Stomach (tissue), 9 donors: ENCODE results near the gene GMDS. TPM values are rescaled to one million over a fixed set of nuclear protein-coding genes. Genes with fewer than 3 reads are reported as not detected.
A peak's percentile ranks its signal among the peaks of the same experiment; 100 is the strongest.

Experiments used
- DNase-seq, 2 donors: peaks; one replicate each; pipeline versions ENCODE4 v3.0.0 to v3.0.0-alpha.2; 2013 to 2019
- H3K27ac ChIP-seq, 5 donors: fragments of 200-600 bp in 4 of 5; sonication (generic) in 4 of 5; one replicate each; pipeline ENCODE4 v1.5.1; 2013 to 2019; ENCODE audit warnings: mild to moderate bottlenecking in 1 of 5, moderate library complexity in 1 of 5
- H3K27me3 ChIP-seq, 3 donors: fragments of 200-600 bp; sonication (generic); one replicate each; pipeline ENCODE4 v1.5.1; 2017 to 2019; ENCODE audit warnings: mixed run types in 1 of 3
- H3K36me3 ChIP-seq, 4 donors: fragments of 200-600 bp; sonication (generic); 1 replicate in 3 of 4; 2 replicates in 1 of 4; pipeline ENCODE4 v1.5.1; 2016 to 2019
- H3K4me1 ChIP-seq, 4 donors: fragments of 200-600 bp; sonication (generic); one replicate each; pipeline ENCODE4 v1.5.1; 2016 to 2019
- H3K4me3 ChIP-seq, 4 donors: fragments of 200-600 bp; sonication (generic) in 3 of 4; one replicate each; pipeline ENCODE4 v1.5.1; 2016 to 2019; ENCODE audit warnings: mild to moderate bottlenecking in 1 of 4
- H3K9me3 ChIP-seq, 4 donors: fragments of 200-600 bp; sonication (generic); one replicate each; pipeline ENCODE4 v1.5.1; 2016 to 2019
- CTCF ChIP-seq, 7 experiments: fragments of 450-650 bp in 4 of 7; fragments of 200-600 bp in 3 of 7; sonication (generic) in 3 of 7; IDR thresholded peaks; one replicate each; pipeline ENCODE4 v1.5.1; 2016 to 2019; ENCODE audit warnings: antibody characterized with exemption in 7 of 7, control low read depth in 2 of 7, mild to moderate bottlenecking in 1 of 7
- EP300 ChIP-seq: sonication (generic); formaldehyde crosslinking; IDR thresholded peaks from one replicate; pipeline ENCODE4 v1.6.1; 2017; ENCODE audit warnings: antibody characterized with exemption
- POLR2A ChIP-seq, 4 donors: fragments of 450-650 bp; IDR thresholded peaks; one replicate each; pipeline ENCODE4 v1.6.1; 2016; ENCODE audit warnings: antibody characterized with exemption in 4 of 4, control low read depth in 2 of 4, mild to moderate bottlenecking in 1 of 4, moderate library complexity in 1 of 4
- POLR2AphosphoS5 ChIP-seq, 3 donors: sonication (generic); formaldehyde crosslinking; IDR thresholded peaks; one replicate each; pipeline ENCODE4 v1.6.1; 2016; ENCODE audit warnings: antibody characterized with exemption in 3 of 3
- WGBS, 5 donors: extraction: QIAGEN DNeasy Blood & Tissue Kit in 3 of 5; methylation state at CpG; one replicate each; pipeline versions ENCODE4 v1.1.5 to v1.1.7; 2013 to 2018; 5-methylcytosine and 5-hydroxymethylcytosine counted together
- intact Hi-C: fragments of 100-400 bp; cut with DNase I; formaldehyde crosslinking; loops from one replicate; pipeline ENCODE4 v1.15.1; 2023; ENCODE audit warnings: low total_unique reads
- polyA plus RNA-seq, 3 donors: library from polyadenylated mRNA; stranded (reverse); fragments of 200-250 nt; gene quantifications; one replicate each; pipeline ENCODE4 v1.2.3, GENCODE V29; 2013
- total RNA-seq, 5 donors: library from RNA; depleted of rRNA; stranded (reverse); fragments of >200 nt; gene quantifications; one replicate each; pipeline versions ENCODE4 v1.1.0 to v1.2.3, GENCODE V29; 2014 to 2016
- donor health status: healthy with polysubstance abuse.
- donor health status: Bipolar disorder and iron deficiency.
- donor health status: healthy.

The GMDS gene
- total and polyA plus RNA-seq, 8 donors: 83.7 to 262 (median 121) TPM

GRCh38 chr6:2197177-2197671 is 48.2 kb downstream of the GMDS start:
- no peak for DNase-seq
- H3K27me3 ChIP-seq: no peaks in the 10 kb centered on the region
- H3K9me3 ChIP-seq: no peaks in the 10 kb centered on the region
- WGBS, 5 donors: 66 to 84% (median 80%) methylated on average over 7 of the region's 7 CpGs
- H3K27ac ChIP-seq: no peak overlapping the region
- no peaks in the 10 kb centered on the region for H3K36me3 ChIP-seq
- peaks cover 0 to 15% (median 7%) of the 10 kb centered on the region in 4 donors for H3K4me1 ChIP-seq
- intact Hi-C loops: no loop called here
- no peak overlapping the region for H3K4me3 ChIP-seq
- TF ChIP-seq POLR2AphosphoS5 (IDR thresholded peaks at IDR 0.05): no peak
- no peak for TF ChIP-seq EP300

GRCh38 chr6:2196079-2196679 is 49.2 kb downstream of the GMDS start:
- intact Hi-C loops: no loop called here
- 0 to 12% (median 7%) methylated on average over 1 of the region's 1 CpG for WGBS, 5 donors
- H3K9me3 ChIP-seq: no peaks in the 10 kb centered on the region
- peak in 1 of 2 donors; percentile 77 for DNase-seq
- no peaks in the 10 kb centered on the region for H3K27me3 ChIP-seq
- peak in 5 of 7 experiments; percentile 71 to 73 (median 73) for TF ChIP-seq CTCF (IDR thresholded peaks at IDR 0.05)
- no peak for TF ChIP-seq POLR2A (IDR thresholded peaks at IDR 0.05)
- TF ChIP-seq EP300: no peak
- no peak for TF ChIP-seq POLR2AphosphoS5 (IDR thresholded peaks at IDR 0.05)
- no peak overlapping the region for H3K27ac ChIP-seq
- no peak overlapping the region for H3K4me3 ChIP-seq
- peaks cover 0 to 15% (median 7%) of the 10 kb centered on the region in 4 donors for H3K4me1 ChIP-seq
- H3K36me3 ChIP-seq: no peaks in the 10 kb centered on the region

DNA sequence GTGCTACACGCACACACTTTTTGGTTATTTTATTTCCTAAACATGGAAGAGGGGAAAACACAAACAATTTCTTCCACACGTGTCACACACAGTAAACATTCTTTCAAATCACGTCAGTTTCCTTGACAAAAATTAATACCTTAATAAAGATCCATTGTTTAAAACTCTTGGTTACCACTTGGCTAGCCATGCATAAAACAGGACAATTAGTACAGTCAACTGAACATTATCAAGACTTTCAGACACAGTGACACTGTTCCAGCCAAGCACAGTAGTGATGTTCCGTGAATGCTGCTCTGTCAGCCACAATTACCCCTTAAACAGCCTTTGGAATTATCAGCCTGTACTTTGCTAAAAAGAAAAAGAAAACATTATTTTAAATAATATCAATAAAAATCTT is 50.8 kb downstream of the GMDS start:
- Histone ChIP-seq H3K9me3 (no peaks in the 10 kb centered on the region), H3K4me3 (no peak overlapping the region), H3K36me3 (no peaks in the 10 kb centered on the region), H3K4me1 (peaks cover 0 to 15% (median 9%) of the 10 kb centered on the region in 4 donors), H3K27ac (no peak overlapping the region), H3K27me3 (no peaks in the 10 kb centered on the region)
- 56 to 70% (median 58%) methylated on average over 4 of the region's 4 CpGs for WGBS, 5 donors
- intact Hi-C loops: no loop called here
- TF ChIP-seq EP300: no peak
- no peak for TF ChIP-seq CTCF (IDR thresholded peaks at IDR 0.05)
- TF ChIP-seq POLR2A (IDR thresholded peaks at IDR 0.05): no peak
- no peak for TF ChIP-seq POLR2AphosphoS5 (IDR thresholded peaks at IDR 0.05)
- no peak for DNase-seq

DNA sequence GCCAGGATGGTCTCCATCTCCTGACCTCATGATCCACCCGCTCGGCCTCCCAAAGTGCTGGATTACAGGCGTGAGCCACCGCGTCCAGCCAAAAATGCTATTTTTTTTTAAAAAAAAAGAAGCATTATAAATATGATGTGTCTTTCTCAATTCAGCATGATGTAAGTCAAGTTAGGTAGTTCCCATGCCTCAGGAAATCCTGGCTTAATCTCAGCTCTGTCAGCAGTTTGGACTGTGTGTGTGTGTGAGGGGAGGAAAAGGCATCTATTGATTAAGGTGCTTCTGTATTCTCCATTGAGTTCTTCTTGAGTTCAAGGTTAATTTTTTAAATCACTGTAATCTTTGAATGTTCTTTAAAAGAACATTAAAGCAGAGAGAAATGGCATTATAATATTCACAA is 51.5 kb downstream of the GMDS start:
- DNase-seq: no peak

More for the DNA sequence above, 51.5 kb downstream of the GMDS start:
- Histone ChIP-seq H3K4me3 (no peak overlapping the region), H3K27ac (no peak overlapping the region), H3K27me3 (no peaks in the 10 kb centered on the region), H3K36me3 (no peaks in the 10 kb centered on the region), H3K9me3 (no peaks in the 10 kb centered on the region), H3K4me1 (peaks cover 0 to 15% (median 9%) of the 10 kb centered on the region in 4 donors)
- TF ChIP-seq POLR2A (IDR thresholded peaks at IDR 0.05) (no peak), EP300 (no peak), CTCF (IDR thresholded peaks at IDR 0.05) (no peak), POLR2AphosphoS5 (IDR thresholded peaks at IDR 0.05) (no peak)
- intact Hi-C loops: no loop called here
- 89 to 100% (median 98%) methylated on average over 5 of the region's 5 CpGs for WGBS, 5 donors
